ENCODE results near the gene ODF4. TPM values are rescaled to one million over a fixed set of nuclear protein-coding genes. Genes with fewer than 3 reads are reported as not detected.
A peak's percentile ranks its signal among the peaks of the same experiment; 100 is the strongest.

Gene ODF4
- not detected in 2 replicates for total RNA-seq

- DNase-seq (ENCODE audit: low read depth): no peak
- Histone ChIP-seq H3K4me3 (ENCODE audit: low read depth, low read length) (no peak within 1 kb of the TSS), H3K27me3 (ENCODE audit: control insufficient read depth, insufficient read depth, low read length) (no peaks in the 10 kb centered on the region), H3K36me3 (ENCODE audit: control insufficient read depth, insufficient read depth, low read length) (no peaks in the 10 kb centered on the region)
- TF ChIP-seq, protein P1, sequence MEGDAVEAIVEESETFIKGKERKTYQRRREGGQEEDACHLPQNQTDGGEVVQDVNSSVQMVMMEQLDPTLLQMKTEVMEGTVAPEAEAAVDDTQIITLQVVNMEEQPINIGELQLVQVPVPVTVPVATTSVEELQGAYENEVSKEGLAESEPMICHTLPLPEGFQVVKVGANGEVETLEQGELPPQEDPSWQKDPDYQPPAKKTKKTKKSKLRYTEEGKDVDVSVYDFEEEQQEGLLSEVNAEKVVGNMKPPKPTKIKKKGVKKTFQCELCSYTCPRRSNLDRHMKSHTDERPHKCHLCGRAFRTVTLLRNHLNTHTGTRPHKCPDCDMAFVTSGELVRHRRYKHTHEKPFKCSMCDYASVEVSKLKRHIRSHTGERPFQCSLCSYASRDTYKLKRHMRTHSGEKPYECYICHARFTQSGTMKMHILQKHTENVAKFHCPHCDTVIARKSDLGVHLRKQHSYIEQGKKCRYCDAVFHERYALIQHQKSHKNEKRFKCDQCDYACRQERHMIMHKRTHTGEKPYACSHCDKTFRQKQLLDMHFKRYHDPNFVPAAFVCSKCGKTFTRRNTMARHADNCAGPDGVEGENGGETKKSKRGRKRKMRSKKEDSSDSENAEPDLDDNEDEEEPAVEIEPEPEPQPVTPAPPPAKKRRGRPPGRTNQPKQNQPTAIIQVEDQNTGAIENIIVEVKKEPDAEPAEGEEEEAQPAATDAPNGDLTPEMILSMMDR (IDR thresholded peaks at IDR 0.05; ENCODE audit: insufficient read depth, low read length, poor library complexity, severe bottlenecking): no peak
These were observed at the start of gene ODF4 for GRCh38 chr17:8339540-8339939. Gene ODF4, plus strand, starts transcription at chr17:8339840. Its CDS starts 212 bp downstream, at chr17:8340052.

- Histone ChIP-seq H3K27me3 (ENCODE audit: control insufficient read depth, insufficient read depth, low read length) (no peaks in the 10 kb centered on the region), H3K4me3 (ENCODE audit: low read depth, low read length) (no peak overlapping the region), H3K36me3 (ENCODE audit: control insufficient read depth, insufficient read depth, low read length) (no peaks in the 10 kb centered on the region)
- TF ChIP-seq, protein P1 (IDR thresholded peaks at IDR 0.05; ENCODE audit: insufficient read depth, low read length, poor library complexity, severe bottlenecking): no peak
- no peak for DNase-seq (ENCODE audit: low read depth)
These were observed 49.6 kb upstream of the ODF4 start for GRCh38 chr17:8290043-8290442.

DNA sequence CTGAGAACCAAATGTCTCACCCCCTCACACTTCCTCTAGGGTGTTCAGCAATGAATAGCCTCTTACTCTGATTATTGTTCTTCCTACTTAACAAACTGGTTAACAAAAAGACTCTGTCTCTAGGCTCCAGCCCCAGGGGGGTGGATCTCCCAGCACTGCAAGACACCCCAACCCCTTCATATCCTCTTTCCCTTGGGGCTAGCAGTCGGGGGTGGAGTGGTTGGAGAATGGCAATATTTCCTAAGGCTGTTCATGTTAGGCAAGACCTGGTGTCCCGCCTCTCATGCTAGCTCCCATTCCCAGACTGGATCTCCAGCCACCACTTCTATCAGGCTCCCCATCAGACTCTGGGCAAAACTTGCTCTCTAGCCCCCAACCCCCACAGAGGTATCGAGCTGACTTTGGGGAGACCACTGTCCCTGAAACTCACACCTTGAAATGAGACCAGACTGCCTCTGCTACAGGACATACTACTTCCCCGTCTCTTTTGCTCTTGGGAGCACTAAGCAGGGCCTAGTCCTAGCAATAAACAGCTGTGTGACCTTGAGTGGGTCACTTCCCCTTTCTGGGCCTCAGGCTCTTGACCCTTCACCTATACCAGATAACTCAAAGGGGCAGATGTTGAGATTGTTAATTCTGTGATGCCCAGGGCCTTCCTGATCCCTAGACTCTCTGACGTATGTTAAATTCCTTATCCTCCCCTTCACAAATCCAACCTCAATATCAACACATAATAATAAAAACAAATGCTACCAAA lies 46.8 kb upstream of the ODF4 start:
- no peak for DNase-seq (ENCODE audit: low read depth)
- TF ChIP-seq, protein P1 (IDR thresholded peaks at IDR 0.05; ENCODE audit: insufficient read depth, low read length, poor library complexity, severe bottlenecking): no peak
- no peaks in the 10 kb centered on the region for H3K27me3 ChIP-seq (ENCODE audit: control insufficient read depth, insufficient read depth, low read length)
- H3K4me3 ChIP-seq (ENCODE audit: low read depth, low read length): no peak overlapping the region
- no peaks in the 10 kb centered on the region for H3K36me3 ChIP-seq (ENCODE audit: control insufficient read depth, insufficient read depth, low read length)

DNA sequence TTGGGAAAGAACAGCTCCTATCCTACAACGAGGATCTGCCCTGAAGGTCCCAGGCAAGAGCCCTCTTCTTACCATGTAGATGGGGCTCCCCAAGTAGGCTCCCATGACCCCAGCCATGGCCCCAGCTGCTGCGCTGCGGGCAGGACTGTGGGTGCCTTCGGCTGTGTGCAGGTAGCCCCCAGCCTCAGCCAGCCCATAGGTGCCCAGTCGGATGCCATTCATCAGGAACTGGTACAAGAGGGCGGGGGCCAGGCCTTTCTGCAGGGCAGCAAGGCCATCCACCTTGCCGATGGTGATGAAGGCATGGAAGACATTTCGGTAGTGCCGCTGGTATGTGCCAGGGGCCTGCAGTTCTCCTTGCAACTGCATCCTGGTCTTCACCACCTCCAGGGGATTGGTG lies 45.3 kb upstream of the ODF4 start:
- H3K27me3 ChIP-seq (ENCODE audit: control insufficient read depth, insufficient read depth, low read length): no peaks in the 10 kb centered on the region
- H3K4me3 ChIP-seq (ENCODE audit: low read depth, low read length): no peak overlapping the region
- TF ChIP-seq, protein P1 (IDR thresholded peaks at IDR 0.05; ENCODE audit: insufficient read depth, low read length, poor library complexity, severe bottlenecking): no peak
- H3K36me3 ChIP-seq (ENCODE audit: control insufficient read depth, insufficient read depth, low read length): no peaks in the 10 kb centered on the region
- no peak for DNase-seq (ENCODE audit: low read depth)

DNA sequence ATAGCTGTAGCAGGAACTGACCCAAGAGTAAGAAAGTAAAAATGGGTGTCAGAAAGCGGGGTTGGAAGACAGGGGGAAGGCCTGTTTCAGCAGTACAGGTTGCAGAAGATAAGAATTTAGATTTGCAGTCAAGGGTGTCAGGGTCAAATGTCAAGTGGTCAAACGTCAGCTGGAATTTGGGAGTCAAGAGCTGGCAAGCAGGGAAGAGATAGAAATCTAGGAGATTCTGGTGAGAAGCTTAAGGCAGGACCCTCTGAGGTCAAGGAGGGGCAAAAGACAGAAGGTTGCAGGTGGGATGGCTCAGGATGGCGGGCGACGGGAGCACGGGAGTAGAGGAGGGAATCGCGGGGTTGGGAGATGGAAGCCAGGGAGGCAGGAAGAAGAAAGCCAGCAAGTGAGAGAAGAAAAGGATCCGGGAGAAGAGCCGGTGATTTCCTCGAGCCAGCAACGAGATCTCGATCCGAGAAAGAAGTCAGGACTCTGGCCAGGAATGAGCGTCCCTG lies 44.8 kb upstream of the ODF4 start:
- TF ChIP-seq, protein P1 (IDR thresholded peaks at IDR 0.05; ENCODE audit: insufficient read depth, low read length, poor library complexity, severe bottlenecking): no peak
- Histone ChIP-seq H3K36me3 (ENCODE audit: control insufficient read depth, insufficient read depth, low read length) (no peaks in the 10 kb centered on the region), H3K27me3 (ENCODE audit: control insufficient read depth, insufficient read depth, low read length) (no peaks in the 10 kb centered on the region), H3K4me3 (ENCODE audit: low read depth, low read length) (peak overlapping the region; percentile 71)
- no peak for DNase-seq (ENCODE audit: low read depth)

DNA sequence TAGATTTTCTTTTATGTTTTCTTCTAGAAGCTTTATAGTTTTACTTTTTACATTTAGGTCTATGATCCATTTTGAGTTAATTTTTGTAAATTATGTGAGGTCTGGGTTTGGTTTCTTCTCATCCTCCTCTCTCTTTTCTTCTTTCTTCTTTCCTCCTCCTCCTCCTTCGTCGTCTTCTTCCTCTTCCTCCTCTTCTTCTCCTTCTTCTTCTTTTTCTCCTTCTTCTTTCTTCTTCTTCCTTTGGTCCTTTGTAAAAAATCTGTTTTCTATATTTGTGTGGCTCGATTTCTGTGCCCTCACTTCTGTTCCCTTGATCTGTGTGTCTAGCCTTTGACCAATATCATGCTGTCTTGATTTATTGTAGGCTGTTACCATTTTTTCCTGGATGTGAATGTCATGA lies 39.4 kb upstream of the ODF4 start:
- TF ChIP-seq, protein P1 (IDR thresholded peaks at IDR 0.05; ENCODE audit: insufficient read depth, low read length, poor library complexity, severe bottlenecking): no peak
- DNase-seq (ENCODE audit: low read depth): no peak

More for the DNA sequence above, 39.4 kb upstream of the ODF4 start:
- Histone ChIP-seq H3K36me3 (ENCODE audit: control insufficient read depth, insufficient read depth, low read length) (no peaks in the 10 kb centered on the region), H3K4me3 (ENCODE audit: low read depth, low read length) (no peak overlapping the region), H3K27me3 (ENCODE audit: control insufficient read depth, insufficient read depth, low read length) (no peaks in the 10 kb centered on the region)
